ENCODE measurements around the gene PRR33.

DNA sequence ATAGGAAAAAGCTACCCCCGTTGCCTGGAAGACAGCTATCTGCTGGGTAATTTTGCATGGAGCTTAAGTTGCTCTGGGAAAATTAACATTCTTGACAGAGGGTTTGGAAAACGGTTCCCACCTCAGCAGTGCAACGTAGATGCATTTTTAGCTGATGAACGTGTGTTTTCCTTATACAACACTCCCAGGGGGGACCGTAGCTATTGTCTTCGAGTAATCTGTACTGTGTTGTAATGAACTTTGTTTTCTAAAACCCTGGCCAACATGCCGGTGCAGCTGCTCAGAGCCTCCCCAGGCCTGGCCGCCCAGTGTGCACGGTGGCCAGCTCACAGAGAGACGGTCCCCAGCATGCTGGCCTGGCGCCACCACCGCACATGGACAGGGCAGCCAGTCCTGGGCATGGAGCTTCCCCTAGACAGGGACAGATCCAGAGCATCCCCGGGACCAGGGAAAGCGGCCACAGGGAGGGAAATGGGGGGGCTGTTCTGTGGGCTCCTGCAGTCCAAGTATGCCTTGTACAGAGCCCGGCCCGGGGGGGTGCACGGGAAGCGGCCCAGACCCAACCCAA is 30.0 kb upstream of the PRR33 start:
- TF ChIP-seq, protein P1, sequence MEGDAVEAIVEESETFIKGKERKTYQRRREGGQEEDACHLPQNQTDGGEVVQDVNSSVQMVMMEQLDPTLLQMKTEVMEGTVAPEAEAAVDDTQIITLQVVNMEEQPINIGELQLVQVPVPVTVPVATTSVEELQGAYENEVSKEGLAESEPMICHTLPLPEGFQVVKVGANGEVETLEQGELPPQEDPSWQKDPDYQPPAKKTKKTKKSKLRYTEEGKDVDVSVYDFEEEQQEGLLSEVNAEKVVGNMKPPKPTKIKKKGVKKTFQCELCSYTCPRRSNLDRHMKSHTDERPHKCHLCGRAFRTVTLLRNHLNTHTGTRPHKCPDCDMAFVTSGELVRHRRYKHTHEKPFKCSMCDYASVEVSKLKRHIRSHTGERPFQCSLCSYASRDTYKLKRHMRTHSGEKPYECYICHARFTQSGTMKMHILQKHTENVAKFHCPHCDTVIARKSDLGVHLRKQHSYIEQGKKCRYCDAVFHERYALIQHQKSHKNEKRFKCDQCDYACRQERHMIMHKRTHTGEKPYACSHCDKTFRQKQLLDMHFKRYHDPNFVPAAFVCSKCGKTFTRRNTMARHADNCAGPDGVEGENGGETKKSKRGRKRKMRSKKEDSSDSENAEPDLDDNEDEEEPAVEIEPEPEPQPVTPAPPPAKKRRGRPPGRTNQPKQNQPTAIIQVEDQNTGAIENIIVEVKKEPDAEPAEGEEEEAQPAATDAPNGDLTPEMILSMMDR (IDR thresholded peaks at IDR 0.05): no peak
- TF ChIP-seq POLR2AphosphoS5 (IDR thresholded peaks at IDR 0.05; ENCODE audit: insufficient read depth in 1 of 2, low read depth in 1 of 2): peak in 1 of 2 donors; percentile 21
